HEK293T (cell line): Measurements from ENCODE around the gene PBRM1.

Experiments
- ARNT ChIP-seq: fragments of 450-650 bp; IDR thresholded peaks from 2 replicates; pipeline ENCODE4 v1.6.1; 2017; ENCODE audit warnings: mild to moderate bottlenecking
- BHLHE40 ChIP-seq: fragments of 450-650 bp; IDR thresholded peaks from 2 replicates; pipeline ENCODE4 v1.6.1; 2016; ENCODE audit warnings: mild to moderate bottlenecking, moderate library complexity, borderline replicate concordance
- ELF4 ChIP-seq: fragments of 450-650 bp; IDR thresholded peaks from 2 replicates; pipeline ENCODE4 v1.6.1; 2017; ENCODE audit warnings: antibody characterized with exemption
- FOXA1 ChIP-seq: fragments of 450-650 bp; IDR thresholded peaks from 2 replicates; pipeline ENCODE4 v1.6.1; 2016; ENCODE audit warnings: mild to moderate bottlenecking
- FOXK2 ChIP-seq: fragments of 450-650 bp; IDR thresholded peaks from 2 replicates; pipeline ENCODE4 v1.6.1; 2016; ENCODE audit warnings: mild to moderate bottlenecking
- FOXM1 ChIP-seq: fragments of 450-650 bp; IDR thresholded peaks from 2 replicates; pipeline ENCODE4 v1.6.1; 2017; ENCODE audit warnings: mild to moderate bottlenecking, borderline replicate concordance
- L3MBTL2 ChIP-seq: fragments of 450-650 bp; conservative IDR thresholded peaks from 2 replicates; pipeline ENCODE4 v1.6.1; 2016; ENCODE audit warnings: mild to moderate bottlenecking
- NFRKB ChIP-seq: fragments of 450-650 bp; IDR thresholded peaks from 2 replicates; pipeline ENCODE4 v1.6.1; 2016; ENCODE audit warnings: mild to moderate bottlenecking, moderate library complexity
- SP1 ChIP-seq: fragments of 450-650 bp; IDR thresholded peaks from 2 replicates; pipeline ENCODE4 v1.6.1; 2017
- SUZ12 ChIP-seq: fragments of 450-650 bp; IDR thresholded peaks from 2 replicates; pipeline ENCODE4 v1.6.1; 2016; ENCODE audit warnings: mild to moderate bottlenecking
- TARDBP ChIP-seq: fragments of 450-650 bp; IDR thresholded peaks from 2 replicates; pipeline ENCODE4 v1.6.1; 2016
- ZNF384 ChIP-seq: fragments of 450-650 bp; IDR thresholded peaks from 2 replicates; pipeline ENCODE4 v1.6.1; 2016
- TF ChIP-seq, protein P1 (sequence below): fragments of 450-650 bp; IDR thresholded peaks from 2 replicates; pipeline ENCODE4 v1.6.1; 2016

DNA sequence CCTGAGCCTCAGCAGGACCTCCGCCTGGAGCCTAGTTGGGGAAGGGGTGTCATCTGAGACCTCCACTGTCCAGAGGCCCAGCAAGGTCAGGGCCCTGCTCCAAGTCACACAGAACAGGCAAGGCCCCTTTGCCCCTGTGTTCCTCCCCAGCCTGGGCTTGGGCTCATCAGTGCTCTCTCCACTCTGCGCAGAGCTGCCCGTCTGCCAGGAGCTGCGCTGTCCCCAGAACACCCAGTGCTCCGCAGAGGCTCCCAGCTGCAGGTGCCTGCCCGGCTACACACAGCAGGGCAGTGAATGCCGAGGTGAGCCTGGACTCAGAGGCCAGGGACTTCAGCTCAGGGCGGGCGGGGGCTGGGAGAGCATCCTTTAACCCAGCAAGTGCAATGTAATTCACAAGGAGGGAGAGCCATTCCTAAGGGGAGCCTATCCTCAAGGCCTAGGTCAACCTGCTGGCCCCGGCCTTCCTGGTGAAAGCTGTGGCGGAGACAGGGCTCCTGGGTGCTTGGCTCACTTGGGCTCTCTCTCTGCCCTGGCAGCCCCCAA lies 182.8 kb downstream of the PBRM1 start:
- TF ChIP-seq ARNT (no peak), SP1 (no peak), ZNF384 (no peak), ELF4 (no peak), TARDBP (no peak), BHLHE40 (no peak), FOXK2 (no peak), SUZ12 (no peak), FOXM1 (no peak), NFRKB (no peak), FOXA1 (no peak), L3MBTL2 (no peak)
- TF ChIP-seq, protein P1, sequence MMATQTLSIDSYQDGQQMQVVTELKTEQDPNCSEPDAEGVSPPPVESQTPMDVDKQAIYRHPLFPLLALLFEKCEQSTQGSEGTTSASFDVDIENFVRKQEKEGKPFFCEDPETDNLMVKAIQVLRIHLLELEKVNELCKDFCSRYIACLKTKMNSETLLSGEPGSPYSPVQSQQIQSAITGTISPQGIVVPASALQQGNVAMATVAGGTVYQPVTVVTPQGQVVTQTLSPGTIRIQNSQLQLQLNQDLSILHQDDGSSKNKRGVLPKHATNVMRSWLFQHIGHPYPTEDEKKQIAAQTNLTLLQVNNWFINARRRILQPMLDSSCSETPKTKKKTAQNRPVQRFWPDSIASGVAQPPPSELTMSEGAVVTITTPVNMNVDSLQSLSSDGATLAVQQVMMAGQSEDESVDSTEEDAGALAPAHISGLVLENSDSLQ = no peak
